DMS114 treated with DMSO at 0.1 percent for 48 hours (cell line): Measurements from ENCODE around the gene PRPF38A.

Experiments used
- DNase-seq: peaks from one replicate; lab custom pipeline; 2025; ENCODE audit not compliant: unreplicated experiment; lab: John Stamatoyannopoulos, UW

Gene PRPF38A

GRCh38 chr1:52455686-52456085, 51.3 kb downstream of the PRPF38A start:
- no peak for DNase-seq

GRCh38 chr1:52460694-52461093, 56.3 kb downstream of the PRPF38A start:
- DNase-seq = no peak

DNA sequence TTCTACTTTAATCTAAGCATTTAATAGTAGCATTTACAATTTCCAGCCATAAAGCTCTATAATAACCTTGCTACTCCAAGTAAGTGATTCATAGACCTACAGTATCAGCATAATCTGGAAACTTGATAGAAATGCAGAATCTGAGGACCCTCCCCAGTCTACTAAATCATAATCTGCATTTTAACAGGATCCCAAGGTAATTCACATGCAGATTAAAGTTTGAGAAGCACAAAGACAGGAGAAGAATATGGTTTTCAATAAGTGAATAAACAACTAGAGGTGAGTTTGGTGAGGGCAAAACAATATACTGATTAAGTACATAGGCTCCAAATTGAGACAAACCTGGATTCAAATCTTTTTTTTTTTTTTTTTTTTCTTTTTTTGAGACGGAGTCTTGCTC, 57.4 kb downstream of the PRPF38A start:
- no peak for DNase-seq

DNA sequence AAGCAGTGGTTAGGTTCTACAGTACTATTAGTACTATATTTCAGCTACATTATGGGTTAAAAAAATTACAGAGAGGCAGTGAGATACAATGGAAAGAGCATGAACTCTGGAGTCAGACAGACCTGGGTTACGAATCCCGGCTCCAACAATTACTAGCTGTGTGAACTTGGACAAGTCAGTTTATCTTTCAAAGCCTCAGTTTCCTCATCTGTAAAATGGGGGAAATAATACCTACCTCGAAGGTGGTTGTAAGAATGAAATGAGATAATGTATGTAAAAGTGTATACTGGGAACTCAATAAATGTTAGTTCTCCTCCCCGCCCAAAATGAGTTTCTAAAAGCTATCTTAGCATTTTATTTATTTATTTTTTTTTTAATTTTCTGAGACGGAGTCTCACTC, 59.5 kb downstream of the PRPF38A start:
- DNase-seq = no peak

DNA sequence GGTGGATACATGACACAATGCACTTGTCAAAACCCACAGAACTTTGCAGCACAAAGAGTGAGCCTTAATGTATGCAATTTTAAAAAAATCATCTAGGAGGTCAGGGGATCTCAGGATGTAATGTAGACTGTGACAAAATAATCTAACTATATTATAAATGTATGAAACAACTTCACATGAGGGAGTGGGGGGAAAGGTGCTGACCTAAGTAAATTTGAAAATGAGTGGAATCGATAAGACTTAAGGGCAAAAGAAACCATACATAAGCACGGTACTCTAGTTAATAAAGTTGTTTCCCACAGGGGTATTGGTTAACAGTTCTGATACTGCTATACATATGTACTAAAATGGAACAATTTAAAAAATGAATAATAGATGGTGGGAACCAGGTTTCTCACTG, 64.7 kb downstream of the PRPF38A start:
- DNase-seq = no peak
